Body of pancreas (tissue), 4 donors: ENCODE measurements around the gene WDR55. TPM values are rescaled to one million over a fixed set of nuclear protein-coding genes. Genes with fewer than 3 reads are reported as not detected.

Source experiments
- ATAC-seq: fragments of 150-250 bp; one replicate; pipeline ENCODE4 v1.9.1; 2016
- DNase-seq, 4 donors: peaks; one replicate each; pipeline ENCODE4 v3.0.0-alpha.2; 2019
- H3K27ac ChIP-seq, 4 donors: fragments of 200-600 bp; sonication (generic); 1 replicate in 3 of 4; 2 replicates in 1 of 4; pipeline versions ENCODE4 v1.5.1 to v1.6.1; 2016 to 2019; ENCODE audit warnings: mild to moderate bottlenecking in 1 of 4, mixed read lengths in 1 of 4, moderate library complexity in 1 of 4
- H3K27me3 ChIP-seq, 2 donors: fragments of 200-600 bp; sonication (generic); one replicate each; pipeline ENCODE4 v1.6.0; 2016; ENCODE audit warnings: mild to moderate bottlenecking in 1 of 2
- H3K36me3 ChIP-seq, 2 donors: fragments of 200-600 bp; sonication (generic); replicated peaks in 1 of 2; 2 replicates each; pipeline ENCODE4 v1.5.1; 2016; ENCODE audit warnings: low read depth in 2 of 2; ENCODE audit not compliant: insufficient read depth in 1 of 2
- H3K4me1 ChIP-seq: fragments of 200-600 bp; sonication (generic); one replicate; pipeline ENCODE4 v1.6.0; 2016
- H3K4me3 ChIP-seq, 2 donors: fragments of 200-600 bp; sonication (generic); 1 replicate in 1 of 2; 2 replicates in 1 of 2; pipeline ENCODE4 v1.5.1; 2016 to 2019
- H3K9me3 ChIP-seq, 3 donors: fragments of 200-600 bp; sonication (generic); 1 replicate in 2 of 3; 2 replicates in 1 of 3; pipeline ENCODE4 v1.5.1; 2016
- POLR2A ChIP-seq, 3 donors: fragments of 450-650 bp; IDR thresholded peaks; one replicate each; pipeline ENCODE4 v1.6.1; 2016; ENCODE audit warnings: antibody characterized with exemption in 3 of 3, mild to moderate bottlenecking in 2 of 3
- WGBS, 2 donors: methylation state at CpG; one replicate each; pipeline ENCODE4 v1.1.5; 2017; 5-methylcytosine and 5-hydroxymethylcytosine counted together
- intact Hi-C: fragments of 100-400 bp; cut with DNase I; formaldehyde crosslinking; loops from one replicate; pipeline ENCODE4 v1.15.1; 2023
- total RNA-seq, 2 donors: library from RNA; depleted of rRNA; stranded (reverse); fragments of >200 nt; gene quantifications; one replicate each; pipeline ENCODE4 v1.1.0, GENCODE V29; 2016
- TF ChIP-seq, protein P1 (sequence below), 7 experiments: fragments of 450-650 bp in 4 of 7; fragments of 200-600 bp in 3 of 7; sonication (generic) in 3 of 7; IDR thresholded peaks; one replicate each; pipeline ENCODE4 v1.5.1; 2016 to 2019; ENCODE audit warnings: antibody characterized with exemption in 7 of 7

WDR55 gene
- total RNA-seq, 2 donors from 2014 or later: 14.5 to 16.1 TPM

- peak; percentile 11 to 62 (median 51) for TF ChIP-seq POLR2A (IDR thresholded peaks at IDR 0.05)
- TF ChIP-seq, protein P1, sequence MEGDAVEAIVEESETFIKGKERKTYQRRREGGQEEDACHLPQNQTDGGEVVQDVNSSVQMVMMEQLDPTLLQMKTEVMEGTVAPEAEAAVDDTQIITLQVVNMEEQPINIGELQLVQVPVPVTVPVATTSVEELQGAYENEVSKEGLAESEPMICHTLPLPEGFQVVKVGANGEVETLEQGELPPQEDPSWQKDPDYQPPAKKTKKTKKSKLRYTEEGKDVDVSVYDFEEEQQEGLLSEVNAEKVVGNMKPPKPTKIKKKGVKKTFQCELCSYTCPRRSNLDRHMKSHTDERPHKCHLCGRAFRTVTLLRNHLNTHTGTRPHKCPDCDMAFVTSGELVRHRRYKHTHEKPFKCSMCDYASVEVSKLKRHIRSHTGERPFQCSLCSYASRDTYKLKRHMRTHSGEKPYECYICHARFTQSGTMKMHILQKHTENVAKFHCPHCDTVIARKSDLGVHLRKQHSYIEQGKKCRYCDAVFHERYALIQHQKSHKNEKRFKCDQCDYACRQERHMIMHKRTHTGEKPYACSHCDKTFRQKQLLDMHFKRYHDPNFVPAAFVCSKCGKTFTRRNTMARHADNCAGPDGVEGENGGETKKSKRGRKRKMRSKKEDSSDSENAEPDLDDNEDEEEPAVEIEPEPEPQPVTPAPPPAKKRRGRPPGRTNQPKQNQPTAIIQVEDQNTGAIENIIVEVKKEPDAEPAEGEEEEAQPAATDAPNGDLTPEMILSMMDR (IDR thresholded peaks at IDR 0.05): no peak
- Histone ChIP-seq H3K4me3 (peak overlapping the region; percentile 23 to 64), H3K36me3 (no peaks in the 10 kb centered on the region), H3K4me1 (peaks cover 21% of the 10 kb centered on the region), H3K27ac (peak overlapping the region; percentile 27 to 81 (median 68)), H3K9me3 (no peaks in the 10 kb centered on the region), H3K27me3 (no peaks in the 10 kb centered on the region)
- 2% methylated on average over 51 of the region's 51 CpGs; no CpG with 5 or more reads in 1 of the 2 donors for WGBS, 2 donors
- peak; percentile 70 for ATAC-seq
- intact Hi-C loops: no loop called here
- DNase-seq: peak; percentile 55 to 72 (median 61)
These were observed 32.2 kb upstream of the WDR55 start for GRCh38 chr5:140632366-140633020.

GRCh38 chr5:140633021-140633471 is 31.7 kb upstream of the WDR55 start, which contains the start of gene CD14:
Gene CD14 (minus strand): TSS chr5:140633175. CDS start chr5:140633071, 104 bp downstream.
- Histone ChIP-seq H3K27ac (peak within 1 kb of the TSS; percentile 27 to 81 (median 68)), H3K4me1 (peaks cover 21% of the 10 kb centered on the region), H3K9me3 (no peaks in the 10 kb centered on the region), H3K4me3 (peak within 1 kb of the TSS; percentile 23 to 64), H3K27me3 (no peaks in the 10 kb centered on the region), H3K36me3 (no peaks in the 10 kb centered on the region)
- 9% methylated on average over 16 of the region's 16 CpGs for WGBS, 2 donors
- intact Hi-C loops: no loop called here
- DNase-seq (peak; percentile 32 to 75 (median 43)), ATAC-seq (peak; percentile 26)
- TF ChIP-seq, protein P1 (IDR thresholded peaks at IDR 0.05): no peak
- peak in 1 of 3 donors; percentile 56 for TF ChIP-seq POLR2A (IDR thresholded peaks at IDR 0.05)

GRCh38 chr5:140633501-140633900 is 31.2 kb upstream of the WDR55 start:
- DNase-seq (no peak), ATAC-seq (no peak)
- Histone ChIP-seq H3K36me3 (no peaks in the 10 kb centered on the region), H3K27me3 (no peaks in the 10 kb centered on the region), H3K4me1 (peaks cover 26% of the 10 kb centered on the region), H3K4me3 (no peak overlapping the region), H3K27ac (peak overlapping the region in 3 of 4 donors; percentile 58 to 81 (median 78)), H3K9me3 (no peaks in the 10 kb centered on the region)
- intact Hi-C loops: no loop called here
- 60 to 87% methylated on average over 2 of the region's 2 CpGs for WGBS, 2 donors
- TF ChIP-seq, protein P1 (IDR thresholded peaks at IDR 0.05): no peak
- TF ChIP-seq POLR2A (IDR thresholded peaks at IDR 0.05): no peak

DNA sequence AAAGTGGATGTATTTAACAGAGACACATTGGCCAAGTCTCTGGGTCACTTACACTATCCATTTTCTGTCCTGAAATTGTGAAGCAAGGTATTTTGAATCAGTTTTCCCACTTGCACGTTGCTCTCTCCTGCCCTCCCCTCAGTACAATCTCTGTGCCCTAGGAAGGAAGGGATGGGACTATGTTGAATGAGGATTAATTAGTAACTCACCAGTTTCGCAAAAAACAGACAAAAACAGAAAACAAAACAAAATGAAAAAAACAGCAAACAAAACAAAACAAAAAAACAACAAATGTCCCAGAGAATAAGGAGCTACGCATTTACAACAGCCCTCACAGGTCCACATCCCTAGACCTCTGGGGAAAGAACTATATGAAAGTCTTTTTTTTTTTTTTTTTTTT is 30.6 kb upstream of the WDR55 start:
- no peaks in the 10 kb centered on the region for H3K36me3 ChIP-seq
- H3K4me3 ChIP-seq: no peak overlapping the region
- intact Hi-C loops: no loop called here
- no peaks in the 10 kb centered on the region for H3K27me3 ChIP-seq
- H3K9me3 ChIP-seq: no peaks in the 10 kb centered on the region
- WGBS, 2 donors: 33 to 41% methylated on average over 3 of the region's 3 CpGs
- TF ChIP-seq POLR2A (IDR thresholded peaks at IDR 0.05): no peak
- TF ChIP-seq, protein P1 (IDR thresholded peaks at IDR 0.05): no peak
- no peak for ATAC-seq
- H3K4me1 ChIP-seq: peaks cover 30% of the 10 kb centered on the region
- DNase-seq: no peak
- peak overlapping the region in 1 of 4 donors; percentile 81 for H3K27ac ChIP-seq
